ENCODE results near the gene ADORA1.

The ADORA1 gene

DNA sequence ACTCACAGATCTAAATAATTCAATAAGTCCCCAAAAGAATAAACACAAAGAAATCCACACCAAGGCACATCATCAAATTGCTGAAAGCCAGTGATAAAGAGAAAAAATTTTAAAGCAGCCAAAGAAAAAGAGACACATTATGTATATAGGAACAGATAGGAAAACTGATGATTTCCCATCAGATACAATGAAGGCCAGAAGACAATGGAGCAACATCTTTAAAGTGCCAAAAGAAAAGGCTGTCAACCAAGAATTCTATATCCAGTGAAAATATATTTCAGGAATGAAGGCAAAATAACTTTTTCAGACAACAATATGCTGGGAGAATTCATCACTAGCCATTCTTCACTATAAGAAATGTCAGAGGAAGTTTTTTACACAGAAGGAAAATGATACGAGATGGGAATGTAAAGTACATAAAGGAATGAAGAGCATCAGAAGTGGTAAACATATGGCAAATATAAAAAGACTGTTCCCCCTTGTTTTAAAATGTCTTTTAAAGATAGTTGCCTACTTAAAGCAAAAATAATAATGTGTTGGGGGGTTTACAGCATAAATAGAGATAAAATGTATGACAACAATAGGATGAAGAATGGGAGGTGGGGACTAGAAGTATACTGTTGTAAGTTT is 32.4 kb upstream of the ADORA1 start:
- DNase-seq, result no peak

DNA sequence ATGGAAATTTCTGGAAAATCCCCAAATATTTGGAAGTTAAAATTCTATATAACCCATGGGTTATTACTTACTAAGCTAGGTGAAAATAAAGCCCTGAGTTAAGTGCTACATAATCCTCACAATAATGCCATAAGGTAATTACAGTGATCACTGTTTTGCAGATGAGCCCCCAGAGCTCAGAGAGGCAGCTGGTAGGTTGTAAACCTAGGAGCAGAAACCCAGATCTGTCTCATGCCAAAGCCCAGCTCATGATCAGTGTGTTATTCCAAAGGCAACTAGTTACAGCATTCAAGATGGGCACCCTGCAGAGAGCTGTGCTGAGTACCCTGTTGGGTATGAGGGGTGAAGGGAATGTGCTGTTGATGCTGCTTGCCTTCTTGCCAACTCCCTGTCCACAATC is 31.0 kb upstream of the ADORA1 start:
- no peak for DNase-seq

DNA sequence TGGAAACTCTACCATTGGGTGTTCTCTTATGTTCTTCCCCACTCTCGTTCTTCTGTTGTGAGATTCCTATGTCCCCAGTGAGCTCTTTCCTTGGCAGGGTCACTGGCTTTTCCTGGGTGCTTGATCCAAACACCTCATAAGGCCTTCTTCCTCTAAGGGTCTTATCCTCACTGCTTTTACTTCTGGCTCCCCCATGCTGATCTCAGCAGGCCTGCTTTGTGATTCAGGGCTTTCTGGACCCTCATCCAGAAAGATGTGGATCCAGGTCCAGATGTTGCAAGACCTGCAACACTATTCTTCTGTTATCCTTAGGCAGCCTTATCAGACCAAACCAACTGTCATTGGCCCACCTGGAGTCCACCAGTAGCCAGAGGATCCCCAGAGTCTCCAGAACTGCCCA is 30.5 kb upstream of the ADORA1 start:
- DNase-seq, result no peak

DNA sequence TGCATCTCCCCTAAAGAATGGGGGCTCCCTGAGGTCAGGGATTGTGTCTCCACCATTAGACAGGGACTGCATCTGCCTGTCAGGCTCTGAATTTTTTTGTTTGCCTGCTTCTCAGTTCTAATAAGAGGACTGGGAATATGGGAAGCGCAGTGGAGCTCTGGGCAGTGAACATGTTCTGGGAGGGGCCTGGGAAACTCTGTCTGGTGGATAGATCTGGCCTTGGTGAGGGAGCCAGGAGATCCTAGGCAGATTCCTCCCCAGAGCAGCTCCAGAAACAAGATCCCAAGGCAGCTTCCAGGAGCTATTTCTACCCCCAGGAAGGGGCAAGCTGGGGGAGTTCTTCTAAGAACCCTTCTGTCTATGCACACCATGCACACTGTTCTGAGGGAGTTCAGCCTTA is 29.1 kb upstream of the ADORA1 start:
- no peak for DNase-seq

DNA sequence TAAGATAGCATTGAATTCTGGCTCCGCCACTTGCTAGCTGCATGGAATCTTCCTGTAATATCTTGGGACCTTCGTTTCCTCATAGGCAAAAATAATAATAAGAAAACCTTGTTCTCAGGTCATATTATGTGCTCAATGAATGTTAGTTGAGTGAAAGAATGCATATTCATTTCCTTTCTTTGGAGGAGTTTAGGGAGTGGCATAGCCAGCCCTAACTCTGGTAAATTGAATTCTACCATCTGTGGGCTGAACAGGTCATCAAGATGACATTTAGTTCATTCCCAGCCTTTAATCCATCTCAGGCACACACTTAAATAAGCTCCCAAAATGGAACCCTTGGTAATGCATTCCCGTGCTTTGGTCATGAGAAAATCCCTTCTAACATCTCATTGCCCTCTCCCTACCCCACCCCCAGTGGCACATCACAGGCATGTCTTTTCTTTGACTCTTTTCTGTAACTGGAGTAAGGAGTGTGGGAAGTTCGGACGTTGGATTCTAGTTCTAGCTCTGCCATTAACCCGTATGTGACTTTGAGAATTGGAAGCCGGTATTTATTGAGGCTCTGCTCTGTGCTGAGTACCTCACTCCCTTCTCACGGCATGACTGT is 28.5 kb upstream of the ADORA1 start:
- DNase-seq, result no peak

DNA sequence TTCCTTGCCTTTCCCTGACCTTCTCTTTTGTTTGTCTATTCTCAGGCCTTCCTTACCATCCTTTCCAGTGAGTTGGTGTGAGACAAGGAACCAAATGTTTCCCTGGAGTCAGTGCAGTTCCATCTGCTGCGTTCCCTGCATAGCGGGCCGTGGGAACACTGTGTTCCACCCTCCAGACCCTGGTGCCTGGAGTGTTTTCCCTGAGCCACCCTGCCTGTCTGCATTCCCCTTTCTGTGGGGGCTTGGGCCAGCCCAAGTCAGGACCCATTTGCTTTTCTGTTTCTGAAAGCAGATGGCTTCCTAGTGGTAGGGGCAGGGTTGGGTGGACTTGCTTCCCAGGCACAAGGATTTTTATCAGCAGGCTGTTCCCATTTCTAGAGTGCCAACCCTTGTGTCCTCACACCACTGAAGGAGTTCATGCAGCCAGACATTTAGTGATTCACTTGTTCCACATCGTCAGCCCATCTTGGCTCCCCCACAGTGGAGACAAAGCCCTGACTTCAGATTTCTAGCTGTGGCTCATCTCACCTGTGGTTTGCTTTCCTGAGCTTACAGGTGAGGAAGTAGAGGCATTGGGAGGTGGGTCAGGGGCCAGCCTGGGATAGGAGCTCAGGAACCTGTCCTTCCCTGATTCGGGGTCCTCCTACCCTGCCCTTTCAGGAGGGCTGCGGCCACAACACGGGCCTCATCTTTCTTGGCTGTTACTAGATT is 27.6 kb upstream of the ADORA1 start:
- no peak for DNase-seq

DNA sequence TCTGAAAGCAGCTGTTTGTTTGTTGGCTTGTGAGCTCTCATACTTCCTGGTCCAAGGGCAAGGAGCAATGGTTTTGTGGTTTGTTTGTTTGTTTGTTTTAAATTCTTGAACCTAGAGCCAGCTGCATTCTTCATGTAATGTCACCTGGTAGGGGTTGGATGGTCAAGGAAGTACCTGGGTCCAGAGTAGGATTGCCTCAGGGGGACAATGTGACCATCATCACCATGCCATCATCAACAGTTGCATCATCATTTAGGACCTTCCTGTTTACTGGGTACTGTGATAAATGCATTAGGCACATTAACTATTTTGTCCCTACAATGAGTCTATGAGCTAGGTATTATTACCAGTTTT is 27.0 kb upstream of the ADORA1 start:
- no peak for DNase-seq

DNA sequence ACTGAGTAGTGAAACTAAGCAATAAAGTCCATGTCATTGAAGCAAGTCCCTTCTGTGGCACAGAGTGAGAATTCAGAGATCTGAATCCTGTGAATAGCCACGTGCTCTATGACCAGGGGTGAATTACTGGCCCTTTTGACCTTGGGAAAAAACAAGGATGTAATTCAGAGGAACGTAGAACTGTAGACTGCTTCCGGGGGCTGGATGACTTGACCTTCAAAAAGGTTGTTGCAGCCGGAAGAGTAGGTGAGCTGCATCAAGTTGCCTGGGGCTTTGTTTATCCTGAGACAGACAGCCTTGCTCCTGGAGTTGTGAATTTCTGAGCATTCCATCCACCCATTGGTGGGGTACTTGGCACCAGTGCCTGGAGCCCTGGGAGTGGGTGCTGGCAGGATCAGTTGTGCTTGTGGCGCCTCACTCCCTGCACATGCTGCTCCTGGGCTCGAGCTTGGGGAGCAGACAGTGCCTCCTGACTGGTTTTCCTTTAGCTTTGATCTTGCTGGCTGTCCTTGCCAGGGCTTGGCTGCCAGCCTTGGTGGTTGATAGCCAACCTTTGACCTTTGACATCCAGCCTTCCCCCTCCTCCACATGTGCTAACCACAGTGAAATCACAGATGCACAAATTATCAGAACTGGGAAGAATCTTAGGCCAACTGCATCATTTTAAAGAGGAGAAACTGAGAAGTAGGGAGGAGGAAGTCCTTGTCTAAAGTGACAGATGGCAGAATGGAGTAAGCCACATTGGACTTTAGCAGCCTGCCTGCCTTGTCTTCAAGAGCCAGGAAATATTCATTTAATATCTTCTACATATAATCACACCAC is 25.5 kb upstream of the ADORA1 start:
- no peak for DNase-seq

DNA sequence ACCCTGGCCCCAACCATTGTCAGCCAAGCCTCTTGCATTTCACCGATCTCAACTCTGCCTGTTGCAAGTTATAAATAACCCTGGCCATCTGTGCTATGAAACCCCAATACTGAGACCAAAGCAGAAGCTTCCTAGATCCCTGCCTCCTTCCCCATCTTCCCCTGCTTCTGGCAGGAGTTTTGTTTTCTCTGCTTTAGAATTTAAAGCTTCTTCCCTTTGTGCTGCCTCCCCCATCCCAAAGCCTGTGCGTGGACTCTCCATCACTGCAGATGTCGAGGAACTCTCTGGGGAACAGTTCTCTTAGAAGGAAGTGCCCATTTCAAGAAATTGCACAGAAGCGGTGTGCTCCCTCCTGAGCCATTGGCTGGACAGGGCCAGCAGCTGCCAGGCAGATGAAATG is 24.3 kb upstream of the ADORA1 start:
- no peak for DNase-seq

DNA sequence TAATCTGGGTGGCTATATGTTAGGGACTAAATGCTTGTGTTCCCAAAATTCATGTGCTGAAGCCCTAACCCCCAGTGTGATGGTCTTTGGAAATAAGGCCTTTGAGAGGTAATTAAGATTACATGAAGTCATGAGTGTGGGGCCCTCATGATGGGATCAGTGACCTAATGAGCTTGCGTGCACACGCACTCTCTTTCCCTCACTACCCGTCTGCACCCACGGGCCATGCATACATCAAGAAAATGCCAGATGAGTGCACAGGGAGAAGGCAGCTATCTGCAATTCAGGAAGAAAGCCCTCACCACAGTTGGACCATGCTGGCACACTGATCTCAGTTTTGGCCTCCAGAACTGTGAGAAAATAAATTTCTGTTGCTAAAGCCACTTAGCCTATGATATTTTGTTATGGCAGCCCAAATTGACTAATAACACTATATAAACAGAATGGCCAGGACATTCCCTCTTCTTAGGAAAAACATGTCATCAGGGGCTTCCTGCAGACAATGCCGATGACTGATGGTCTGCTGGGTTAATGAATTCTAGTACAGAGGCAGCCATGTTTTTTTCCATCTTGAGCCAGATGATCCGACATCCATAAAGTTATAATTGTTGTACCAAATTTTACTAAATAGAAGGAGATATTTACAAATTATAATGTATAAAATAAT is 23.6 kb upstream of the ADORA1 start:
- DNase-seq, result no peak

DNA sequence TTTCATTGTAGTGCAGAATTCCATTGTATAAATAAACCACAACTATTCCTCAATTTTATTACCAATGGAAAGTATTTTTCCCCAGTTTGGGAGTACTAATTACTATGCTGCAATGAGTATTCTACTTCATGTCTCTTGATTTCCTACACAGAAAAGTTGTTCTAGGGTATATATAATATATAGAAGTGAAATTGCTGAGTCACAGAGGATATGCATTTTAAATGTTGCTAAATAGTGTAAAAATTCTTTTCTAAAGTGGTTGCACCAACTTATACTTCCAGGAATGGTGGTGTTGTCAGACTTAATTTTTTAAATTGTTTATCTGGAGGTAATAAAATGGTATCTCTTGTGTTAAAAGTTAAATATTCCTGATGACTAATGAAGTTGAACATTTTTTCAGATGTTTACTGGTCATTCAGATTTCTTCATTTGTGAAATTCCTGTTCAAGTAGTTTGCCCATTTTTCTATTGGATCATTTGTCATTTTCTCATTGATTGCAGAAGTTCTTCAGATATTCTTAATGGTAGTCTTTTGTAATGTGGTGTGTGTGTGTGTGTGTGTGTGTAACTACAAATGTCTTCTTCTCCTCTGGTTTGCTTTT is 22.6 kb upstream of the ADORA1 start:
- no peak for DNase-seq

DNA sequence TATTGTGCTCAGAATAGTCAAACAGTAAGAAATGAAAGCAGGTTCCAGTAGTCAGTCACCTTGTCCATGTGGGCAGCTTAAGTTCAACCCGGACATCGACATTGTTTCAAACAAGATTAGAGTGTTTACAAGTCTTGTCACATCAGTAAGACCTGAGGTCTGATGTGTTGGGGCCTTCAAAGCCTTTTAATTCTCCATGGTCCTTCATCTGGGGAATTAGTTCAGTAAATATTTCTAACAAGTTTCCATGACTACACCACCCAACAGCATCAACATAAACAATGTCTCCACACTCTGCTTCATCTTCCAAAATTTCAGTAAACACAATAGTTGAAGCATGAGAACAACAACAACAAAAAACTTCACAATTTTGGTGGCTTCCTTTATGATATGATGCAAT is 15.1 kb upstream of the ADORA1 start:
- no peak for DNase-seq

DNA sequence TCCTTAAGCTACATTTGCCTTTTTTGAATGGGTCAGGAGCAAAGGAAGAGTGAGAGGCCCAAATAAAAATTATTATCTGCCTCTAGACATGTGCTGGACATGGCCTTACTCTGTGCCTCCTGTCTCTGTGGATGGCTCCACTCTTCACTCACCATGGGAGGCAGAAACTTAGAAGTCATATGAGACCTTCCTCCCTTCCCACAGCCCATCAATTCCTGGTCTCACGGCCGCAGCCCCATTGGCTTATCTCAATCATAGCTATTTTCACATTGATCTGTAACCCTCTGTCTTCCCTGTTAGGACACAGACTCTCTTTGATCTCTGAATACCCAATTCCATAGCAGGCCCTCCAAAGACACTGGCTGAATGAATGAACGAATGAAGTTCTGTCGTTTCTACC is 14.2 kb upstream of the ADORA1 start:
- DNase-seq, result no peak

DNA sequence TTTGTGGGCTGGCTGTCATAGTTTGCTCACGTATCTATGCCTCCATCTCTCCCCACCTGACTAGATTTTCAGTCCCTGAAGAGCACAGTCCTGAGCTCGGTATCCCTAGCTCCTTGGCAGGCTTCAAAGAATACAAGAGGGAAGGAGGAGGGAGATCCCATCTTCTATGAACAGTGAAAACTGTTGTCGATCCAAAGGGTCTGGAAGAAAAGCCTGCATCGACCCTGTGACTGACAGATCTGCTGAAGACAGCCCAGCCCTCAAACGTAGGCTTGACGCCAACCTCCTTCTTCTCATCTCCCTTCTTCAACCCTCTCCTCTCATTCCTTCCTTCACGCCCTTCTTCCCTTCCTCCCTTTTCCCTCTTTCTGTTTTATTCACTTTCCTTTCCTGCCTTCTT is 13.3 kb upstream of the ADORA1 start:
- no peak for DNase-seq

DNA sequence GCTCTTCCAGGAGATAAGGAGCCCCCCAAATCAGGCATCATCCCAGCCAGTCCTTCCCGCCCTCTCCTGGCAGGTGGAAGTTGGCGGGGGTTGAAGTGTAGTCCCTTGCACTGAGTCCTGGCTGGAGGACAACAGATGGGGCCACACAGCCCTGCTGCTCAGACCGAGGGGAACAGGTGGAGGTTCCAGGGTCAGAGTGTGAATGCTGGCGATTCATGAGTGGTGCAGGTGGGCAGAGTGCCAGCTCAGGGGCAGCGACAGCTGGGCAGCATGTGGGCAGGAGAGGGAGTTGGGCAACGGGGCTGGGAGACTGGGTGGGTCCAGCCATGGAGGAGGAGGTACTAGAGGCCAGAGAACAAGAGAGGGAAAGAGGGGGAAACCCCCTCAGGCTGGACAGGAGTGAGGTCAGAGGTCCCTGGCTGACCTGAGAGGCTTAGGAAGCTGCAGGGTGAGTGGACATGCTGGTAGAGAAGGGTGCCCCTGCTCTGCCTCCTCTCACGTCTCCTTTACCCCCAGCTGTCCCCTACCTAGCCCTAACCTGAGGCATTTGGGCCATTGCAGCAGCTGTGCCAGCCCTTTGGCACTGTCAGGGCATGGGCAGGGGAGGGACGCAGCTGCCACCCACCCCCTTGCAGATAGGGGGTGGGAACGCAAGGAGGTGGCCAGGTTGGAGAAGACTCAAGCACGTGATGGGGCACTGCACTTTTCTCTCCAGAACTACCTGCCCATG is 11.3 kb upstream of the ADORA1 start:
- DNase-seq, result no peak

DNA sequence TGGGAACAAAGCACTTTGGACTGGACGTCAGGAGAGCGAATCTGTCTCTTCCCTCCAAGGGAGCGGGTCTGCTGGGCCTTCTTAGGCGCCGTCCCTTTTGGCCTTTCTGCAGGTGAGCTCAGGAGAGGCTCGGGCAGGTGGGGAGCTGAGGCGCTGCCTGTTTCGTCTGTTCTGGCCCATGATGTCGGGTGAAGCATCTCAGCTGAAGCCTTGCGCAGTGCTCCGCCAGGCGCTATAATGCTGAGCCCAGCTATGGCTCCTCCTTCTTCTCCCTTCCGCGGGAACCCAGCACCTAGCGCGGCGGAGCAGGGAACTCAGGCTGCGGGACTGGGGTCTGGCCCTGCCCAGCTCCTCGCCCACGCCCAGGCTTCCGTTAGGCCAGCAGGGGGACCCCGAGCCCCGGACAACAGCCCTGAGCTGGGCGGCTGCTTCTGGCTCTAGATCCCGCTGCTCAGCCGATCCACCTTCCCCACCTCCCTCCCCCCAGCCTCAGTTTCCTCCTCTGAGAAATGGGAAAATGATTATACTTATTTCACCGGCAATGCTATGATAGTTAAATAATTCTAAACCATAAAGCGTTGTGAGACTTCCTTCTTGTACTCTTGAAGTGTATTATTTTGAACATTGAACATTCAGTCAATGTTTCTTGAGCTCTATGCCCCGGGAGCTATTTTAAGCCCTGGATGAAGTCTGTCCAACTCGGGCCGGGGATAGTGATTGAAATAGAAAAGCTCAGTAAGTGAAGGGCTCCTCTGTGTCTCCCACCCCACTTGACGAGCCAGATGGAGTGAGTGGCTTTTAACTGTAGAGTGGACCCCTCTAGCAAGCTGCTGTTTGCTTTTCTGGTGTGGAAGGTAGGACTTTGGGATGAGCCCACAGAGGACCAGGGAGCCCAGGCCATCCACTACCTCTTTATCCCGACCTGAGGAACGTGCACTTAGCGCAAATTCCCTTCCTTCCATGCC is 9.6 kb upstream of the ADORA1 start:
- DNase-seq, result no peak

DNA sequence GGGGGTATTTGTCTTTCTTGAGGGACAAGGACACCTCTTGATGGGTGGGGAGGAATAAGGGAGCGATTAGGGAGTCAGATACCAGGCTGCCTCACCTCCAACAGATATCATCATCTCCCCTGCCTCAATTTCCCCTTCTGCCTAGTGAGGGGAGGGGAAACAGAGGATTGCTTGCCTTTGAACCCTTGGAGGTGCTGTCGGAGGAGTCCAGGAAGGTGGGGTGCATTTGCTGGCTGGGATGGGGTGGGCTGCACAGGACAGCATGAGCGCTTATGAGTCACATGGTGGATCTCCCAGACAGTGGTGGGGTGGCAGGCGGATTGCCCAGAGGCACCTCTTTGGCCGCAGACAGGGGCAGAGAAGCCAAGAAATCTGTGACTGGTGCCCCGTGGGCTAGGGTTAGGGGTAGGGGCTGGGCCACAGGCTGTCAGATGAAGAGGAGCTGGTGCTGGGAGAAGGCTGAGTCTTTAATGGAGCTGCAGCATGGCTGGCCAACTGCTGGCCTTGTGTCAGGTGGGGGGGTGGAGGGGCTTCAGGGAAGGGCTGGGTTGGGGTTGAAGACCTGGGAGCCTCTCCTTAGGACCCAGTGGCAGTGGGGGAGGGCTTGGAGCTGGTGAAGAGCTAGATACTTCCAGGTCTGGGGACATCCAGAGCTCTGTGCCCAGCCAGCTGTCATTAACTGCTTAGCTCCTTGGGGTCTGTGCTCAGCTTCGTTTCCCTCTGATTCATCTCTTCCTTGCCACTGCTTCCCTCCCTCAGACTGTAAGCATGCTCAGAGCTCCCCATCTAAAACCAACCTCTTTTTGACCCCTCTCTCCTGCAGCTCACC is 7.0 kb upstream of the ADORA1 start:
- DNase-seq, result no peak

DNA sequence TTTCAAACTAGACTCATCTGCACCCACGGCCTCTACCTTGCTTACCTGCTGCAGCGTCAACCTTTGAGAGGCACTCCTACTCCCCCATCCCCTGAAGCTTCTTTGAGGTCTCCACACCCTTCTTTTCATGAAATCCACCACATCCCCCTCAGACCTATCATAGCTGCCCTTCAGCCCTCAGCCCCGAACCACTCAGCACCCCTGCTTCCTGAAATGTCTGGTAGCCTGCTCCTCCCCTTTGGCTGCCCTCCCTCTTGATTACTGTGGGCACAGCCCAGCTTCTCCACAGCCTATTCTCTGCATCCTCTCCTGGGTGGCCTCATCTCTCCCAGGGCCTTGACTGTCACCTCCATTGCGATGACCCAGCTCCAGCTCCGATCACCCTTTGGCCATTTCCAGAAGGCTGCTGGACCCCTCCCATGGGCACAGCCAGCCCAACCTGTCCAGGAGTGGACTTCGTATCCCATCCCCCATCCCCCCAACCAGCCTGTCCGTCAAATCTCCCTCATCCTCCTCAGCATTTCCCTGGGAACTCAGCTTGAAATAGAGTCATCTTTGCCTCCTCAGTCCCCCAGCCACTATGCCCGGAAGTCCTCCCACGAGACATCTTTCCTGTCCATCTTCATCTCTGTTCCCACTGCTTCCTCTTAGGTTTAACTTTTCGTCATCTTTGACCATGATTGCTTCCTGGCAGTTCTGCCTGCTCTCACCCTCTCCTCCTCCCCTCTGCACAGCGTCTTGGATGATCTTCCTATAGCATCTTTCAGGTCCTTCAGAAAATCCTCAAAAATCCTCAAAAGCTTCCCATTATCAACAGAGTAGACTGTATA is 6.1 kb upstream of the ADORA1 start:
- DNase-seq, result no peak

DNA sequence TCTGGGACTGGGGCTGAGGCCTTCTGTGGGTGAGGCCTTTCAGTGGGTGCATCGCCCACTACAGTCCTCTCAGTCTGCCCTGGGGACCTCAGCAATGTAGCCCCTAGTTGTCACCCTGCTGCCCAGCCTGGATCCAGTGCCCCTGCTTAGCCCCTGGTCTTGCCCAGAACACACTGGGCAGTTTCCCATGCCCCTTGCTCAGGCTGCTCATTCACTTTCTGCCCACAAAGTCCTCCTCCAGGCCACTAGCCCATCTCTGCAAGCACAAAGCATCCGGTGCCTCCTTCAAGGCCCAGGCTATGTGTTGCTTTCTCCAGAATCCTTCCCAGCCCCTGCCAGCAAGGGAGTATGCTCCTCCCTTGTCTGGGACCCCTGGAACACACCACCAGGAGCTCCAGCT is 5.4 kb upstream of the ADORA1 start:
- DNase-seq, result no peak
